Activated naive CD8-positive, alpha-beta T cell (primary cell): ENCODE results near the gene KRTAP5-7.
"Not testable (repeated sequence)": the region's sequence is repeated elsewhere in the genome, so short reads cannot be mapped to it uniquely, and the experiment has no call there.

ENCODE experiments used
- H3K27ac Mint-ChIP-seq: one replicate; pipeline ENCODE4 v1.8.0; 2021; ENCODE audit warnings: mixed read lengths
- H3K27me3 Mint-ChIP-seq: one replicate; pipeline ENCODE4 v1.8.0; 2021; ENCODE audit warnings: mixed read lengths
- H3K36me3 Mint-ChIP-seq: one replicate; pipeline ENCODE4 v1.8.0; 2021; ENCODE audit warnings: mixed read lengths
- H3K4me1 Mint-ChIP-seq: one replicate; pipeline ENCODE4 v1.8.0; 2021; ENCODE audit warnings: low read depth, mixed read lengths
- H3K4me3 Mint-ChIP-seq: one replicate; pipeline ENCODE4 v1.8.0; 2021; ENCODE audit warnings: mild to moderate bottlenecking, mixed read lengths
- H3K9me3 Mint-ChIP-seq: one replicate; pipeline ENCODE4 v1.8.0; 2021; ENCODE audit warnings: low read depth, mixed read lengths

Gene KRTAP5-7

GRCh38 chr11:71537977-71538665 is 11.1 kb downstream of the KRTAP5-7 start, which contains the start of gene KRTAP5-8:
Gene KRTAP5-8 (plus strand): TSS chr11:71538025. CDS start chr11:71538056, 31 bp downstream.
- not testable (repeated sequence) for H3K4me3 Mint-ChIP-seq, H3K4me1 Mint-ChIP-seq, H3K27ac Mint-ChIP-seq, H3K9me3 Mint-ChIP-seq, H3K27me3 Mint-ChIP-seq, H3K36me3 Mint-ChIP-seq

- Mint-ChIP-seq H3K27me3 (peaks cover 6% of the 10 kb centered on the region), H3K27ac (no peak overlapping the region)
Observed at GRCh38 chr11:71538666-71538990, 11.6 kb downstream of the KRTAP5-7 start.

DNA sequence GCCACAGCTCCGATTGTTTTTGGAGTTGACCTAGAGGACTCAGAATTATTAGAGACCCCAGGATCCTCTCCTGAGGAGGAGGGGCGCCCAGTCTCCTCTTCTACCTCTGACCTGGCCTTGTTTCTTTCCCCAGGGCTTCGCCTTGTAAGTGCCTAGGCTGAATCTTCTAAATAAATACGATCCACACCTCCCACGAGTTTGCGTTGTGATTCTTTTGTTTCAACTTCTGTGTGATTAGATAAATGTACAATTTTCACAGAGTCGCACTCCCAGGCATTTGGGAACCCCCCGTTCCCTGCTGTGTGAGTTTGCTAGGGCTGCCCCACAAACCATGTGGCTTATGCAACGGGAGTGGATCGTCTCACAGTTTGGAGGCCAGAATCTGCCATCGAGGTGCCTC is 11.9 kb downstream of the KRTAP5-7 start:
- H3K9me3 Mint-ChIP-seq: peaks cover 8% of the 10 kb centered on the region
- H3K36me3 Mint-ChIP-seq: peaks cover 3% of the 10 kb centered on the region
- peaks cover 6% of the 10 kb centered on the region for H3K27me3 Mint-ChIP-seq
- no peak overlapping the region for H3K27ac Mint-ChIP-seq
- no peak overlapping the region for H3K4me3 Mint-ChIP-seq
- peaks cover 11% of the 10 kb centered on the region for H3K4me1 Mint-ChIP-seq

More at GRCh38 chr11:71538666-71538990, 11.6 kb downstream of the KRTAP5-7 start:
- H3K36me3 Mint-ChIP-seq: peaks cover 3% of the 10 kb centered on the region
- no peak overlapping the region for H3K4me3 Mint-ChIP-seq
- H3K9me3 Mint-ChIP-seq: peaks cover 8% of the 10 kb centered on the region
- peaks cover 7% of the 10 kb centered on the region for H3K4me1 Mint-ChIP-seq

DNA sequence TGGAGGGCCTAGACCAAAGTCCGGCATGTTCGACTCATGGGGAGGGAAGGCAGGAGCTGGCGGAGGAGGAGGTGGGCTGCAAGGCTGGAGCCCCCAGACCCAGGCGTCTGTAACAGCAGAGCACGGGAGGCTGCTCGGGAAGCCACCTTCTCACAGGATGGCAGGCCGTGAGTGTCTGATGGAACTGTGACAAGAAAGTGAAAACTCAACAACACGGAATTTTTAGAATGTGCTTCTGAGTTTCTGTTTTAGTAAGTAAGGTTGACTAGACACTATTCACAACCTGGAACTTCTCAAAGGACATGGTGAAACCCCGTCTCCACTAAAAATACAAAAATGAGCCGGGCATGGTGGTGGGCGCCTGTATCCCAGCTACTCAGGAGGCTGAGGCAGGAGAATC is 12.9 kb downstream of the KRTAP5-7 start:
- H3K4me3 Mint-ChIP-seq, H3K36me3 Mint-ChIP-seq, H3K9me3 Mint-ChIP-seq, H3K27ac Mint-ChIP-seq, H3K27me3 Mint-ChIP-seq: not testable (repeated sequence)
- H3K4me1 Mint-ChIP-seq: peaks cover 18% of the 10 kb centered on the region

DNA sequence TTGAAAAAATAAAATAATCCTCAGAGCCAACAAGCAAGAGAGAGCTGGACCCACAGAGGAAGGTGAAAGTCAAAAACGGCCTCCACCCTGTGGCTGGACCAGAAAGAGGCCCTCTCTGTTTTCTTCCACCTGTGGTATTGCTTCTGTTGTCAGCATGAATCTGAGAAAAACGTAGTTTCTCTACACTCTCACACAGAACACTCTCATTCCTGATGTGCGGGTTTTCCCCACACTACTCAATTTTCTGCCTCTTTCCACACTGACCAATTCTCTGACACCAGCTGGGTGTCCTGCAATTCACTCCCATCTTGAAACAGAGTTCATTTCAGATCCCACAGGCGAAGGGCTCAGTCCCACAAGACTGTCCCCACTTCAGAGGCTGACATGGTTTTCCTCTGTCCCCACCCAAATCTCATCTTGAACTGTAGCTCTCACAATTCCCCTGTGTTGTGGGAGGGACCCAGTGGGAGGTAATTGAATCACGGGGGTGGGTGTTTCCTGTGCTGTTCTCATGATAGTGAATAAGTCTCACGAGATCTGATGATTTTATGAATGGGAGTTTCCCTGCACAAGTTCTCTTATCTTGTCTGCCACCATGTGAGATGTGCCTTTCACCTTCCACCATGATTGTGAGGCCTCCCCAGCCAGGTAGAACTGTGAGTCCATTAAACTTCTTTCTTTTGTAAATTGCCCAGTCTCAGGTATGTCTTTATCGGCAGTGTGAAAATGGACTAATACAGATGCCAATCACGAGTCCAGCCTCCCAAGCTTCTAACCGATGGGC is 13.6 kb downstream of the KRTAP5-7 start:
- H3K4me1 Mint-ChIP-seq: peaks cover 21% of the 10 kb centered on the region
- H3K27me3 Mint-ChIP-seq, H3K4me3 Mint-ChIP-seq, H3K9me3 Mint-ChIP-seq, H3K27ac Mint-ChIP-seq, H3K36me3 Mint-ChIP-seq: not testable (repeated sequence)

DNA sequence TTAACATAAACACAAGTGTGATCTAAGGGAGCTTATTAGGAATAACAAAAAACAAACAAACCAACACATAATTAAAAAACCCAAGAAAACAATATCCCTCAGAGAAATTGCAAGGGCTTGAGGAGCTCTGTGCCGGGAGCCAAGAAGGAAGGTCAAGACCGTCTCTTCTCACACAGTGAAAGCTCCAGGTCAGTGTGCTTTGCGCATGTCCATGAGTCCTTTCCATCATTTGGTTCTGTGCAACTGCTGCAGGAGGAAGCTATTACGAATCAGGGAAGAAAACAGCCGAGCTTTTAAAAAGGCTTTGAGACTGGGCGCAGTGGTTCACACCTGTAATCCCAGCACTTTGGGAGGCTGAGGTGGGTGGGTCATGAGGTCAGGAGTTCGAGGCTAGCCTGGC is 15.3 kb downstream of the KRTAP5-7 start:
- Mint-ChIP-seq H3K27ac (no peak overlapping the region), H3K9me3 (peaks cover 8% of the 10 kb centered on the region), H3K27me3 (no peaks in the 10 kb centered on the region), H3K36me3 (peaks cover 3% of the 10 kb centered on the region), H3K4me3 (no peak overlapping the region), H3K4me1 (peaks cover 21% of the 10 kb centered on the region)

- Mint-ChIP-seq H3K27ac (no peak overlapping the region), H3K27me3 (peaks cover 3% of the 10 kb centered on the region), H3K9me3 (peaks cover 8% of the 10 kb centered on the region), H3K36me3 (peaks cover 3% of the 10 kb centered on the region), H3K4me3 (no peak overlapping the region), H3K4me1 (peaks cover 21% of the 10 kb centered on the region)
Observed at GRCh38 chr11:71542879-71543777, 16.1 kb downstream of the KRTAP5-7 start.

GRCh38 chr11:71543866-71544265 is 16.8 kb downstream of the KRTAP5-7 start:
- Mint-ChIP-seq H3K36me3 (peaks cover 3% of the 10 kb centered on the region), H3K4me1 (peaks cover 21% of the 10 kb centered on the region), H3K27me3 (peaks cover 5% of the 10 kb centered on the region), H3K4me3 (no peak overlapping the region), H3K27ac (no peak overlapping the region), H3K9me3 (peaks cover 8% of the 10 kb centered on the region)

GRCh38 chr11:71544525-71545214 is 17.6 kb downstream of the KRTAP5-7 start:
- Mint-ChIP-seq H3K27me3 (peaks cover 9% of the 10 kb centered on the region), H3K27ac (no peak overlapping the region), H3K4me3 (no peak overlapping the region), H3K36me3 (peaks cover 3% of the 10 kb centered on the region), H3K4me1 (peaks cover 21% of the 10 kb centered on the region), H3K9me3 (peaks cover 8% of the 10 kb centered on the region)

GRCh38 chr11:71545405-71545966 is 18.4 kb downstream of the KRTAP5-7 start:
- H3K36me3 Mint-ChIP-seq: peaks cover 3% of the 10 kb centered on the region

GRCh38 chr11:71548120-71548519 is 21.1 kb downstream of the KRTAP5-7 start, which contains the start of gene KRTAP5-9:
Gene KRTAP5-9 (plus strand): TSS chr11:71548420. CDS start chr11:71548658, 238 bp downstream.
- Mint-ChIP-seq H3K9me3 (no peaks in the 10 kb centered on the region), H3K36me3 (no peaks in the 10 kb centered on the region), H3K4me1 (peaks cover 19% of the 10 kb centered on the region), H3K27me3 (peaks cover 11% of the 10 kb centered on the region), H3K4me3 (no peak within 1 kb of the TSS), H3K27ac (no peak within 1 kb of the TSS)

More at GRCh38 chr11:71545405-71545966, 18.4 kb downstream of the KRTAP5-7 start:
- Mint-ChIP-seq H3K27ac (no peak overlapping the region), H3K4me1 (peaks cover 21% of the 10 kb centered on the region), H3K27me3 (peaks cover 11% of the 10 kb centered on the region), H3K4me3 (no peak overlapping the region), H3K9me3 (peaks cover 8% of the 10 kb centered on the region)

DNA sequence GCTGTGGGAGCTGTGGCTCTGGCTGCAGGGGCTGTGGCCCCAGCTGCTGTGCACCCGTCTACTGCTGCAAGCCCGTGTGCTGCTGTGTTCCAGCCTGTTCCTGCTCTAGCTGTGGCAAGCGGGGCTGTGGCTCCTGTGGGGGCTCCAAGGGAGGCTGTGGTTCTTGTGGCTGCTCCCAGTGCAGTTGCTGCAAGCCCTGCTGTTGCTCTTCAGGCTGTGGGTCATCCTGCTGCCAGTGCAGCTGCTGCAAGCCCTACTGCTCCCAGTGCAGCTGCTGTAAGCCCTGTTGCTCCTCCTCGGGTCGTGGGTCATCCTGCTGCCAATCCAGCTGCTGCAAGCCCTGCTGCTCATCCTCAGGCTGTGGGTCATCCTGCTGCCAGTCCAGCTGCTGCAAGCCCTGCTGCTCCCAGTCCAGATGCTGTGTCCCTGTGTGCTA is 21.7 kb downstream of the KRTAP5-7 start:
- H3K36me3 Mint-ChIP-seq: no peaks in the 10 kb centered on the region
- H3K4me1 Mint-ChIP-seq: peaks cover 13% of the 10 kb centered on the region
- H3K27ac Mint-ChIP-seq: no peak overlapping the region
- H3K4me3 Mint-ChIP-seq: no peak overlapping the region
- H3K9me3 Mint-ChIP-seq: no peaks in the 10 kb centered on the region
- H3K27me3 Mint-ChIP-seq: peaks cover 11% of the 10 kb centered on the region

DNA sequence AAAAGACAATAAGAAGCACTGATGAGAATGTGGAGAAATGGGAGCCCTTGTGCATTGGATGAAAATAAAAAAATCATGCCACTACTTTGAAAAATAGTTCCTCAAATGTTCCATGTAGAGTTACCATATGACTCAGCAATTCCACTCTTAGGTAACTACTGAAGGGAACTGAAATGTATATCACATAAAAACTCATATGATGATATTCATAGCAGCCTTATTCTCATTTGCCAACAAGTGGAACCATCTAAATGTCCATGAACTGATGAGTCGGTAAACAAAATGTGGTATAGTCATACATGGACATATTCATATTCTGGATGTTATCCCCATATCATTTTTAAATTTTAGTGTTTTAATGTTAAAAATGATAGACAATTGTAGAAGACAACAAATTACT is 24.6 kb downstream of the KRTAP5-7 start:
- Mint-ChIP-seq H3K9me3 (no peaks in the 10 kb centered on the region), H3K4me1 (no peaks in the 10 kb centered on the region), H3K36me3 (no peaks in the 10 kb centered on the region), H3K4me3 (no peak overlapping the region), H3K27me3 (peaks cover 14% of the 10 kb centered on the region), H3K27ac (no peak overlapping the region)

GRCh38 chr11:71554996-71555395 is 27.9 kb downstream of the KRTAP5-7 start:
- Mint-ChIP-seq H3K4me1 (no peaks in the 10 kb centered on the region), H3K4me3 (no peak overlapping the region), H3K27me3 (peaks cover 6% of the 10 kb centered on the region)

More at GRCh38 chr11:71554996-71555395, 27.9 kb downstream of the KRTAP5-7 start:
- no peaks in the 10 kb centered on the region for H3K9me3 Mint-ChIP-seq
- H3K27ac Mint-ChIP-seq: no peak overlapping the region
- H3K36me3 Mint-ChIP-seq: no peaks in the 10 kb centered on the region
